Activated CD4-positive, alpha-beta memory T cell treated with anti-CD3 and anti-CD28 coated beads, Interleukin-2, amount 10 ng/mL, durations not matched to agents 7 days and 5 days (primary cell): ENCODE measurements around the gene BBLN. TPM values are rescaled to one million over a fixed set of nuclear protein-coding genes. Genes with fewer than 3 reads are reported as not detected.

Experiments
- CTCF ChIA-PET: fragments of 350-600 bp; sonication (Branson Sonifier 250); formaldehyde crosslinking; loops from one replicate; lab custom pipeline; 2021; ENCODE audit warnings: antibody characterized with exemption, inconsistent platforms; lab: Charles Lee
- POLR2A ChIA-PET: fragments of 350-600 bp; sonication (Branson Sonifier 250); formaldehyde crosslinking; loops from one replicate; lab custom pipeline; 2021; ENCODE audit warnings: antibody characterized with exemption; lab: Charles Lee
- DNase-seq: peaks from one replicate; pipeline ENCODE4 v3.0.0-alpha.2; 2020
- H3K27ac Mint-ChIP-seq: one replicate; pipeline ENCODE4 v1.8.0; 2021; ENCODE audit warnings: mild to moderate bottlenecking, mixed read lengths
- H3K27me3 Mint-ChIP-seq: one replicate; pipeline ENCODE4 v1.8.0; 2021; ENCODE audit warnings: mixed read lengths
- H3K36me3 Mint-ChIP-seq: one replicate; pipeline ENCODE4 v1.8.0; 2021; ENCODE audit warnings: low read depth, mixed read lengths
- H3K4me1 Mint-ChIP-seq: one replicate; pipeline ENCODE4 v1.8.0; 2021; ENCODE audit warnings: mixed read lengths
- H3K4me3 Mint-ChIP-seq: one replicate; pipeline ENCODE4 v1.8.0; 2021; ENCODE audit warnings: mild to moderate bottlenecking, mixed read lengths
- H3K9me3 Mint-ChIP-seq: one replicate; pipeline ENCODE4 v1.8.0; 2021; ENCODE audit warnings: mixed read lengths
- total RNA-seq, 2 experiments: library from RNA; stranded (reverse); gene quantifications; one replicate each; pipeline ENCODE4 v1.2.3, GENCODE V29; 2021

BBLN gene
- total RNA-seq, 2 experiments from 2014 or later: 91.3 to 94.1 TPM

DNA sequence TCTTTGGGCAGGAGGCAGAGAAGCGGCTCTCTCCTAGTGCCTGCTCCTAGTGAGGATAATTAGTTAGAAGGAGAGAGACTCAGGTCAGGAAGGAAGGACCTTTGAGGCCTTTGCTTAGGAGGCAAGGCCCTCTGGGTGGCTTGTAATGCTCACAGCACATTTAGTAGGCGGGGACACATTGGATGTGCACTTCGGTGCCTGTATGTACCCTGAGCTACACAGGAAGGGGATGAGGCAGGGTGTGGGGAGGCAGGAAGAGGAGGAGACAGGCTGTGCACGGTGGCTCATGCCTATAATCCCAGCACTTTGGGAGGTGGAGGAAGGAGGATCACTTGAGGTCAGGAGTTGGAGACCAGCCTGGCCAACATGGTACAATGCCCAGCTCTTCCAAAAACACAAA is 18.0 kb upstream of the BBLN start:
- Mint-ChIP-seq H3K27me3 (no peaks in the 10 kb centered on the region), H3K4me3 (no peak overlapping the region), H3K27ac (peak overlapping the region; percentile 67), H3K9me3 (no peaks in the 10 kb centered on the region), H3K36me3 (no peaks in the 10 kb centered on the region), H3K4me1 (peaks cover 19% of the 10 kb centered on the region)
- POLR2A ChIA-PET: interaction anchor here (1.5 kb wide), 1 partner anchor 14 kb away, joined by 6 read pairs; no protein-coding TSS in a partner anchor
- peak; percentile 56 for DNase-seq
- CTCF ChIA-PET: interaction anchor here (1.2 to 2.7 kb wide), 3 partner anchors 8 to 25 kb away, joined by 4 to 8 read pairs (median 6); no protein-coding TSS in a partner anchor

DNA sequence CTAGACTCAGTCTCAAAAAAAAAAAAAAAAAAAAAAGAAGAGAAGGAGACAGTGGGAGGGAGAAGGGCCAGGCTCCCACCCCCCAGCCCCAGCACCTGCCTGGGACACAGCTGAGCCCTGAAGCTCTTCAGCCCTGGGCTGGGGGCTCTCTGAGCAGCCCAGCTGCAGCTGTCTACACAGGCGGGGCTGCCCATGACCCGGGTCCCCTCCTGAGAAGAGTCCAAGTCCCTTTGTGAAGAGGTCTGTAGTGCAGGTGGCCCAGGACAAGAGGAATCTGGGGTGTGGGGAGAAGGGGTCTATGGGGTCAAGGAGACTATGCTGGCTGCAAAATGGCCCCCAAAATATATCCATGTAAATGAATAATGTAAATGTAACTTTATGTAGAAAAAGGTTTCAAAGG is 17.5 kb upstream of the BBLN start:
- H3K27me3 Mint-ChIP-seq: no peaks in the 10 kb centered on the region
- ChIA-PET CTCF (interaction anchor here (0.6 to 2.7 kb wide), 6 partner anchors 8 to 939 kb away, joined by 3 to 8 read pairs (median 5); no protein-coding TSS in a partner anchor), POLR2A (interaction anchor here (1.5 kb wide), 1 partner anchor 14 kb away, joined by 6 read pairs; no protein-coding TSS in a partner anchor)
- H3K36me3 Mint-ChIP-seq: no peaks in the 10 kb centered on the region
- H3K4me3 Mint-ChIP-seq: no peak overlapping the region
- no peaks in the 10 kb centered on the region for H3K9me3 Mint-ChIP-seq
- peak overlapping the region; percentile 6 for H3K27ac Mint-ChIP-seq
- no peak for DNase-seq
- H3K4me1 Mint-ChIP-seq: peaks cover 19% of the 10 kb centered on the region

DNA sequence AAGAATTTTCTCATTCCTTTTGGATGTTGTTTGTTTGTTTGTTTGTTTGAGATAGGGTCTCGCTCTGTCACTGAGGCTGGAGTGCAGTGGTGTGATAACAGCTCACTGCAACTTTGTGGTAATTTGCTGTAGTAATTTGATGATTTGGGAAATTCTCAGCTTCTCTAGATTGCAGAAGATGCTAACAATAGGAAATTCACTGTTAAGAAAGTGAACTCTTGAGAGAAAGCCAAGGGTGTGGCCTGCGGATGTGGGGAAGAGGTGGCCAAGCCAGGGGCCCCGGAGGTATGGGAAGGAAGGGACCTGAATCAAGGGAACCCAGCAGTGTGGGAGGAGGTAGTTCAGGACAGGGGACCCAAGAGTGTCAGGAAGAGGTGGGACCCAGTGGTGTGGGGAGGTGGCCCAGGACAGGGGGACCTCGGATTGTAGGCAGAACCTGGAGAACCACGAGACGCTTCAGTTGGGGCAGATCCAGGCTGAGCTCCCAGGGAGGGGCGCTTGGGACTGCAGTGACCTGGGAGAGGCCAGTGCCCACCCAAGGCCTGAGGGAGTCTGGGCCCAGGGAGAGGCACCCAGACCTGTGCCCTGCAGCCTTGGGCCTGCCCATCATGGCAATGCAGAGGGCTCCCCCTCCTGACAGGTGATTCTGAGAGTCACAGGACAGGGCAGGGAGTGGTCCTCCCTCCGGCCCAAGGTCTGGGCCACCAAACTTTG is 16.4 kb upstream of the BBLN start:
- H3K4me3 Mint-ChIP-seq: no peak overlapping the region
- no peak for DNase-seq
- H3K27ac Mint-ChIP-seq: peak overlapping the region; percentile 25
- peaks cover 19% of the 10 kb centered on the region for H3K4me1 Mint-ChIP-seq
- CTCF ChIA-PET: interaction anchor here (0.7 to 2.2 kb wide), 3 partner anchors 26 to 201 kb away, joined by 4 to 6 read pairs (median 6); no protein-coding TSS in a partner anchor
- H3K9me3 Mint-ChIP-seq: no peaks in the 10 kb centered on the region
- no peaks in the 10 kb centered on the region for H3K36me3 Mint-ChIP-seq
- no peaks in the 10 kb centered on the region for H3K27me3 Mint-ChIP-seq
- POLR2A ChIA-PET: no interaction called here

DNA sequence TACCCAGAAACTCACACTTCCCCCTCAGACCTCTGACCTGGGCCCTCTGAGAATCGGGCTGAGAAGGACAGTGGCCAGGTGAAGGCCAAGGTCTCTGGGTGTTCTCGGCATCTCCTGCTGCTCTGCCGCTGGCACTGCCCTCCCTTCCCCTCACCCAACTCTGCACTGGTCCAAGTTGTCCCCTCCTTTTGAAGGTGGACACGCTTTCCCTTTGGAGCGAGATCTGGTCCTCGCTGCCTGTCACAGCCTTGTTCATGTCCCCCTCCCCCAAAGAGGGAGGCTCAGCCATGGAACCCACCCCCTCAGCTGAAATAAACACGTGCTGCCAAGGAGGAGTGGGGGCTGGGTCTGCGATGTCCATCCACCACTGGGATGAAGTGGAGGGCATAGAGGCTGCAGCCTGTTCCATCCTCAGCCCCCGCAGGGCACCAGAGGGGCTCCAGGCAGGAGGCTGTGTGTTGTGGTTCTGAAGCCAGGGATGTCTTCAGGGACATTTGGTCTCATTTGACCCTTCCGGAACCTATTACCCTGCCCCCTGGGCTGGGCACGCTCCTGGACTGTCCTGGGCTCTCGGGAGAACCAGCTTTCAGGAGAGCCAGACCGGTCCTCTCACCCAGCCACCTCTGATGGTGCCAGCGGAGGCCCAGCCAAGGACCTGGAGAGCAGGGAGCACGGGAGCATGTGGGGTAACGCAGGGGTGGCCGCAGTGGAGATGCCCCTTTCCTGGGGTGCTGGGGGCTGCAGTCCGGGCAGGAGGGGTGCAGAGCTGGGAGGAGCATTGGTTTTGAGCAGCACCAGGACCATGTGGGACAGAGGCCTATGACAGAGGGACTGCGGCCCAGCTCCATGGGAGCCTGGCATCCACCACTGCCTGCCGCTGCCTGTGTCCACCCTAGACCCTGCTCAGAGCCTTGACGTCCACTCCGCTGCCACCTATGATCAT is 15.6 kb upstream of the BBLN start:
- Mint-ChIP-seq H3K27me3 (no peaks in the 10 kb centered on the region), H3K36me3 (no peaks in the 10 kb centered on the region)
- CTCF ChIA-PET: interaction anchor here (1.1 kb wide), 1 partner anchor 16 kb away, joined by 4 read pairs; no protein-coding TSS in a partner anchor

DNA sequence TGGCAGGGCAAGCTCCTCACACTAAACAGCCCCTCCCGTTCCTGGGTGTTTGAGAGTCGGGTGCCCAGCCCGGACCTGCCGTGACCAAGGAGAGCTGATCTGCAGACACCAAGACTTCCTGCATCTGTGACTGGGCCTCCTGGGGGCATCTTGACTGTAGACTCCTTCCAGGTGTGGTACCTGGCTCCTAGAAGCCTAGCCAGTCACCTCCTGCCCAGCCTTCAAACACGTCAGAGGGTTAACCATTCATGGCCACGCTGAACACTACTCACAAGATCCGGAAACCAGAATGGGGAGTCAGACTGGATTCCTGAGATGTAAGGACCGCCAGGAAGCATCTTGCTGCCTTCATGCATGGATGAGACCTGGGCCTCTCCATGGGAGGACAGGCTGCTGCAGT is 14.5 kb upstream of the BBLN start:
- no peak overlapping the region for H3K4me3 Mint-ChIP-seq
- no peak for DNase-seq
- H3K4me1 Mint-ChIP-seq: peaks cover 19% of the 10 kb centered on the region
- no peaks in the 10 kb centered on the region for H3K27me3 Mint-ChIP-seq
- H3K36me3 Mint-ChIP-seq: no peaks in the 10 kb centered on the region
- CTCF ChIA-PET: interaction anchor here (0.9 to 1.1 kb wide), 2 partner anchors 17 to 28 kb away, joined by 3 to 4 read pairs; no protein-coding TSS in a partner anchor
- POLR2A ChIA-PET: no interaction called here
- H3K27ac Mint-ChIP-seq: no peak overlapping the region
- no peaks in the 10 kb centered on the region for H3K9me3 Mint-ChIP-seq

More for the DNA sequence above, 15.6 kb upstream of the BBLN start:
- no peaks in the 10 kb centered on the region for H3K9me3 Mint-ChIP-seq
- no peak overlapping the region for H3K27ac Mint-ChIP-seq
- no peak overlapping the region for H3K4me3 Mint-ChIP-seq
- POLR2A ChIA-PET: no interaction called here
- no peak for DNase-seq
- H3K4me1 Mint-ChIP-seq: peaks cover 19% of the 10 kb centered on the region

DNA sequence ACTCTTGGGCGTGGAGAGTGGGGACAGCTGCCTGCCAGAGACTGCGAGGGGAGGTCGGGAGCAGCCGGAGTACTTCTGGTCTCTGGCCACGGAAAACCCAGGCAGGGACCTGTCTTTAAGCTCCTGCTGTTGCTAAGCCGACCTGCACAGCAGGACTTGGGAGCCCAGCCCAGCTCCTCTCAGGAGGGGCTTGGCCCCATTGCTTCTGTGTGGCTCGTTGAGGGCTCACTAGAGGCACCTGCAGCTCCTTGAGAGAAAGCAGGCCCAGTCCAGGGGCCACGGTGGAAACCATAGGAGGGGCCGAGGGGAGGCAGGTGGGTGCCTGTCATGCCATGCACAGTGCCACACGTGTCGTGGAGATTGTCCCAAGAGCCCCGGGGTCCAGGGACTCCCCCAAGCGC is 14.1 kb upstream of the BBLN start:
- H3K4me1 Mint-ChIP-seq: peaks cover 19% of the 10 kb centered on the region
- POLR2A ChIA-PET: interaction anchor here (1.0 kb wide), 1 partner anchor 13 kb away, joined by 5 read pairs; the partner anchor contains the start of gene BBLN
- no peak for DNase-seq
- H3K27ac Mint-ChIP-seq: no peak overlapping the region
- no peaks in the 10 kb centered on the region for H3K27me3 Mint-ChIP-seq
- no peaks in the 10 kb centered on the region for H3K36me3 Mint-ChIP-seq
- CTCF ChIA-PET: interaction anchor here (0.9 to 1.1 kb wide), 2 partner anchors 17 to 29 kb away, joined by 3 to 4 read pairs; no protein-coding TSS in a partner anchor
- no peaks in the 10 kb centered on the region for H3K9me3 Mint-ChIP-seq
- H3K4me3 Mint-ChIP-seq: no peak overlapping the region

DNA sequence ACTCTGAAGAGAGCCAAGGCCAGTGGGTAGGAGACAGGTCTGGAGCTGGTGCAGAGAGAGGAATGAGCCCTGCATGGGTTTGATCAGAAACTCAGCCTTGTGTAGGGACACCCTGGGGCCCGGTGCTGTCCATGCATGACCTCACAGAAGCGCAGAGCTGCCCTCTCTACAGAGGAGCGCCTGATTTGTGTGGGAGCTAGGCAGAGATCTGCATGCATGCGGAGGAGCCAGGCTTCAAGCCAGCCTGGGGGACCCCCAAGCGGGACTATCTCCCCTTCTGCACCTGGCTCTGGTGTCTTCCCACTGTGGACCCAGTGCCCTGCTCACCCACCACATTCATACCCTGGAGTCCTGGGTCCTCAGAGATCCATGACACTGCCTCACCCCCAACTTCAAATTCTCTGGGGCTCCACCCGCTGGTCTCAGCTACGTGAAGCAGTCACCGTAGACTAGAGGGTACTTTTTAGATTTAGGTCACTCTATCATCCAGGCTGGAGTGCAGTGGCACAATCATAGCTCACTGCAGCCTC is 13.4 kb upstream of the BBLN start:
- ChIA-PET POLR2A (interaction anchor here (1.0 kb wide), 1 partner anchor 13 kb away, joined by 5 read pairs; the partner anchor contains the start of gene BBLN), CTCF (no interaction called here)

DNA sequence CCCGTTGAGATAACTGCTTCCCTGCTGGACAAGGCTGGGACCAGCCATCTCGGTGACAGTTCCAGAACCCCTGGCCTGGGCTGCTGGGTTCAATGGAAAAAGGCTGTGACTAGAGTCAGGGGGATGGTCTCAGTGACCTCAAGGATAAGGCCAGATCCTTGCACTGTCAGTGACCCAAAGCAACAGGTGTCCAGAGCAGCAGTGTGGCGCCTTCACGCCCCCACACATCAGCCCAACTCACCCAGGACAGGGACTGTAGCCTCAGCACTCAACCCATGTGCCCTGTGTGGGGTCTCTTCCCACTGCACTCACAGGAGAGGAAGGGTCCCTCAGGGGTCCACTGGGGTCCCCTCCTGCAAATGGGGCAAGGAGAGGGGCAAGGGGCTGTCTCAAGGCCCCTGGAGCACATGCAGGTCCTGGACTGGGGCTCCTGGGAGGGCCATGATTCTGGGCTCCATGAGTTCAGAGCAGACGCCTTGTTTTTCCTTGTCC is 11.5 kb upstream of the BBLN start:
- ChIA-PET CTCF (no interaction called here), POLR2A (no interaction called here)
- H3K27ac Mint-ChIP-seq: no peak overlapping the region
- no peaks in the 10 kb centered on the region for H3K36me3 Mint-ChIP-seq
- H3K27me3 Mint-ChIP-seq: no peaks in the 10 kb centered on the region
- no peak for DNase-seq
- H3K4me1 Mint-ChIP-seq: peaks cover 2% of the 10 kb centered on the region
- no peak overlapping the region for H3K4me3 Mint-ChIP-seq
- H3K9me3 Mint-ChIP-seq: no peaks in the 10 kb centered on the region

More for the DNA sequence above, 13.4 kb upstream of the BBLN start:
- Mint-ChIP-seq H3K36me3 (no peaks in the 10 kb centered on the region), H3K4me3 (no peak overlapping the region), H3K27me3 (no peaks in the 10 kb centered on the region), H3K9me3 (no peaks in the 10 kb centered on the region), H3K27ac (no peak overlapping the region), H3K4me1 (peaks cover 18% of the 10 kb centered on the region)
- no peak for DNase-seq

DNA sequence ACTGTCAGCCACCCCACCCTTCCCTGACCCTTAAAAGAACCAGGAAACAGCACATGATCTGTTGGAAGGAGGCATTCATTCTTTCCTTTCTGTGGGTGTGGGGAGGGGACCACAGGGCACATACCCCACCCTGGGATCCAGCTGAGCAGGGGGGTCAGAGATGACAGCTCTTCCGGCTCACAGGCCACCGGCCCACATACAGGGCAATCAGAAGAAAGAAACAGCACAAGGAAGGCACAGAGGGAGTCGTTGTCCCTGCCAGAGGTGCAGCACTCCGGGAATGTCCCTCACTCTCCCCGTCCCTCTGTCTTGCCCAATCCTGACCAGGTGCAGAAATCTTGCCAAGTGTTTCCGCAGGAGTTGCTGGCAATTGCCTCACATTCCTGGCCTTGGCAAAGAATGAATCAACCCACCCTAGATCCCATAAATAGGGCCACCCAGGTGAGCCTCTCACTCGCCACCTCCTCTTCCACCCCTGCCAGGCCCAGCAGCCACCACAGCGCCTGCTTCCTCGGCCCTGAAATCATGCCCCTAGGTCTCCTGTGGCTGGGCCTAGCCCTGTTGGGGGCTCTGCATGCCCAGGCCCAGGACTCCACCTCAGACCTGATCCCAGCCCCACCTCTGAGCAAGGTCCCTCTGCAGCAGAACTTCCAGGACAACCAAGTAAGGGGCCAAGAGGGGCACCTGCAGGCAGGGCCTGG is 10.9 kb upstream of the BBLN start, which contains the start of gene LCN2:
Gene LCN2, plus strand, starts transcription at position 453 of the 701 bp plus-strand sequence. Its CDS starts 73 bp downstream, at position 526.
- H3K27ac Mint-ChIP-seq: no peak within 1 kb of the TSS
- POLR2A ChIA-PET: no interaction called here

DNA sequence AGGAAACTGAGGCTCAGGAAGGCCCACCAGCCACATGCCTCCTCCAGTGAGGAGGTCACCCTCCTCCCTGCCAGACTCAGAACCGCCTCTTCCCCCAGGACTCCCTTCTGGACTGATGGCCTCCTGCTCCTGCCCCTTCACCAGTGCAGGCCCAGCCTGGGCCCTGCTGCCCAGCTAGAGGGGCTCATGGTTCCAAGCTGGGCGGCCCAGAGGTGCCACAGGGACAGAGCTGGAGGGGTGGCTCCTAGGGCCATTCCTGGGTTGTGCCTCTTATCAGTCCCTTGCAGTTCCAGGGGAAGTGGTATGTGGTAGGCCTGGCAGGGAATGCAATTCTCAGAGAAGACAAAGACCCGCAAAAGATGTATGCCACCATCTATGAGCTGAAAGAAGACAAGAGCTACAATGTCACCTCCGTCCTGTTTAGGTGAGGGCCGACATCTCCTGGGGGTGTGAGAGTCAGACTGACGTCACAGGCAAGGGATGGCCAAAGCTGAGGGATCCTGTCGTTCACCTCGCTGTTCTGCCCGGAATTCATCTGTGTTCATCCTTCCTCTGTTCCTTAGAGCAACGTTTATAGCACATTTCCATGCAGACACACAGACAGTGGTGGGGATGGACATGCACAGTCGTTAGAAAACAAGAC is 10.0 kb upstream of the BBLN start:
- H3K9me3 Mint-ChIP-seq: no peaks in the 10 kb centered on the region
- H3K27ac Mint-ChIP-seq: no peak overlapping the region
- H3K36me3 Mint-ChIP-seq: no peaks in the 10 kb centered on the region
- CTCF ChIA-PET: interaction anchor here (1.8 kb wide), 1 partner anchor 8 kb away, joined by 4 read pairs; no protein-coding TSS in a partner anchor
- H3K27me3 Mint-ChIP-seq: no peaks in the 10 kb centered on the region
- no peaks in the 10 kb centered on the region for H3K4me1 Mint-ChIP-seq
- no peak for DNase-seq
- H3K4me3 Mint-ChIP-seq: no peak overlapping the region
- POLR2A ChIA-PET: no interaction called here

More for the DNA sequence above, 10.9 kb upstream of the BBLN start, which contains the start of gene LCN2:
- no peaks in the 10 kb centered on the region for H3K27me3 Mint-ChIP-seq
- H3K4me3 Mint-ChIP-seq: no peak within 1 kb of the TSS
- CTCF ChIA-PET: no interaction called here
- H3K36me3 Mint-ChIP-seq: no peaks in the 10 kb centered on the region
- DNase-seq: no peak
- H3K4me1 Mint-ChIP-seq: no peaks in the 10 kb centered on the region
- no peaks in the 10 kb centered on the region for H3K9me3 Mint-ChIP-seq

DNA sequence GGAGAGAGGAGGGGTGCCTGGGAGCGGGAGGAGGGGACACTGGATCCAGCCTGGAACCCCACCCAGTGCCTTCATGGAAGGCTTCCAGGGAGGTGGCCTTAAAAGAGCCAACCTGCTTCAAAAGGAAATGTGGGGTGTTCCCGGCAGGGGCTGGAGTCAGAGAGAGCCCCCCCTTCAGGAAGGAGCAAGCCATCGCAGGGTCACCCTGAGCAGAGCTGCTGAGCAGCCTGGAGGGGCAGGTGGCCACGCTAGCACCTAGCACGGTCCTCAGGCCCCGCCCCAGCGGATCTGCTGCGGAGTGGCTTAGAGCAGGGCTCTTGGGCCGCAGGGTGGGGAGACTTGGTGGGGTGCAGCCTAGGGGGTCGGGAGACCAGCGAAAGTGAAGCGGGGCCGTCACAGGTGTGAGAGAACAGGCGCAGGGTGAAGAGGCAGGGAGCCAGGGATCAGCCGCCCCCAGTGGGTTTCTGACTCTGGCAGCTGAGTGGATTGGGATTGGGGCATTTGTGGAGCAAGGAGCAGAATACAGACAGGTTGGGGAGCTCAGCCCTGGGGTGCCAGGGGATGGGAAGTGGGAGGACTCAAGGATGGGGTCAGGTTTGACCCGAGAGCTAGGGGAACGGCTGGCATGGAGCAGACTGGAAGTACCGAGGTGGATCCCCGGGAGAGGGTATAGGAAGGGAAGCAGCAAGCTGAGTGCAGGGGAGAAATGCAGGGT is 9.3 kb upstream of the BBLN start:
- POLR2A ChIA-PET: interaction anchor here (1.1 kb wide), 1 partner anchor 10 kb away, joined by 5 read pairs; the partner anchor contains the start of gene BBLN
- Mint-ChIP-seq H3K9me3 (no peaks in the 10 kb centered on the region), H3K27me3 (no peaks in the 10 kb centered on the region), H3K36me3 (no peaks in the 10 kb centered on the region), H3K27ac (no peak overlapping the region), H3K4me3 (no peak overlapping the region), H3K4me1 (no peaks in the 10 kb centered on the region)
- CTCF ChIA-PET: interaction anchor here (1.8 kb wide), 1 partner anchor 9 kb away, joined by 4 read pairs; no protein-coding TSS in a partner anchor
- no peak for DNase-seq
